ENCODE data around the gene TRPC3.

DNA sequence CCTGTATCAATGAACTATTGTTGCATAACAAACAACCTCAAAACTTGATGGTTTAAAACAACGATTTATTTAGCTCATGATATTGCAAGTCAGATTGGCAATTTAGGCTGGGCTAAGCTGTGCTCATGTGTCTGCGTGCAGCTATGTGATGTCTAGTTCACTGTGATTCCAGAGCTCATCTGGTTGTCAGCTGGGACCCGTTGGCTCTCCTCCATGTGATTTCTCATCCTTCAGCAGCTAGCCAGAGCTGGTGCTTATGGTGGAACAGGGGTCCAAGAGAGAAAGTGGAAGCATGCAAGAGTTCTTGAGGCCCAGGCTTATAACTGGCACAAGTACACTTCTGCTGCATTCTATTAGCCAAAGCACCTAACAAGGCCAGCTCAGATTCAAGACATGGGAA, 28.8 kb upstream of the TRPC3 start:
- TF ChIP-seq, protein P1, sequence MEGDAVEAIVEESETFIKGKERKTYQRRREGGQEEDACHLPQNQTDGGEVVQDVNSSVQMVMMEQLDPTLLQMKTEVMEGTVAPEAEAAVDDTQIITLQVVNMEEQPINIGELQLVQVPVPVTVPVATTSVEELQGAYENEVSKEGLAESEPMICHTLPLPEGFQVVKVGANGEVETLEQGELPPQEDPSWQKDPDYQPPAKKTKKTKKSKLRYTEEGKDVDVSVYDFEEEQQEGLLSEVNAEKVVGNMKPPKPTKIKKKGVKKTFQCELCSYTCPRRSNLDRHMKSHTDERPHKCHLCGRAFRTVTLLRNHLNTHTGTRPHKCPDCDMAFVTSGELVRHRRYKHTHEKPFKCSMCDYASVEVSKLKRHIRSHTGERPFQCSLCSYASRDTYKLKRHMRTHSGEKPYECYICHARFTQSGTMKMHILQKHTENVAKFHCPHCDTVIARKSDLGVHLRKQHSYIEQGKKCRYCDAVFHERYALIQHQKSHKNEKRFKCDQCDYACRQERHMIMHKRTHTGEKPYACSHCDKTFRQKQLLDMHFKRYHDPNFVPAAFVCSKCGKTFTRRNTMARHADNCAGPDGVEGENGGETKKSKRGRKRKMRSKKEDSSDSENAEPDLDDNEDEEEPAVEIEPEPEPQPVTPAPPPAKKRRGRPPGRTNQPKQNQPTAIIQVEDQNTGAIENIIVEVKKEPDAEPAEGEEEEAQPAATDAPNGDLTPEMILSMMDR (IDR thresholded peaks at IDR 0.05) = no peak
- no peak for TF ChIP-seq ZFX (IDR thresholded peaks at IDR 0.05; ENCODE audit: borderline replicate concordance)
